ENCODE measurements around the gene ETFB. TPM values are rescaled to one million over a fixed set of nuclear protein-coding genes. Genes with fewer than 3 reads are reported as not detected.

ETFB gene
- total and polyA plus RNA-seq, 9 of the 15 experiments (the other 6 are each of a cell fraction or from before 2014, with no cell fraction given) = 18.1 to 143 (median 96.1) TPM

DNA sequence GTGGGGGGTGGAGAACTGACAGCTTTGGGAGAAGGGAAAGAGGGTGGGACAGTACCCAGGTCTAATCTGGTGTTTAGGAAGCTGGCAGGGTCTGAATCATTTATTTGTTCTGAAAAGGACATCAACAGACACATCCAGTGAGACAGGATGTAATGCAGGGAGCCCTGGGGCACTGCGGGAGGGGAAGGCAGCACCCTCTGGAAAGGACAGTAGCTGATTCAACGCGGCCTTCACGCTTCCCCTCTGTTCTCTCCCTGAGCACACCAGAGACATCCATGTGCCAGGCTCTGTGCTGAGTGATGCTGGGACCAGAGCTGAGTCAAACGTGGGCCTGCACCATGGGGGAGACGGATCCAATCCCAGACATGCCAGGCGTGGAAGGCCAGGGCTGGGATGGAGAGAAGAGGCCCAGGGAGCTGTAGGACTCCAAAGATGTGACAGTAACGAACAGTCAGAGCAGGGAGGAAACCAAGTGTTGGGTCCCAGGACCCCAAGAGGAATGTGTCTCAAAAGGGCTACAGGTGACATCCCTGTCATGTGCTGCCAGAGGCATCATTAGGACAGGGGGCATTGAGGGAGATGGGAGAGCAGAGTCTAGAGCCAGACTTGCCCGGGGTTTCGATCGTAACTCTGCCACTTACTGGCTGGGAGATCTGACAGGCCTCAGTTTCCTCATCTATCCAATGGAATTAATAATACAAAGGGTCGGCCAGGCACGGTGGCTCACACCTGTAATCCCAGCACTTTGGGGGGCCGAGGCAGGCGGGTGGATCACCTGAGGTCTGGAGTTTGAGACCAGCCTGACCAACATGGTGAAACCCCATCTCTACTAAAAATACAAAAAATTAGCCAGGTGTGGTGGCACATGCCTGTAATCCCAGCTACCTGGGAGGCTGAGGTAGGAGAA is 1.7 kb downstream of the ETFB start:
- H3K27ac ChIP-seq (ENCODE audit: extremely low read depth, low read depth, low read length) = no peak overlapping the region; the same call in 2 of the 3 replicates
- H4K20me1 ChIP-seq (replicated peaks; ENCODE audit: control insufficient read depth, insufficient read depth, low read length) = no peaks in the 10 kb centered on the region
- no peak overlapping the region for H3K4me3 ChIP-seq
- H3K79me2 ChIP-seq (ENCODE audit: control insufficient read depth, insufficient read depth, low read length) = peaks cover 61% of the 10 kb centered on the region
- POLR2A ChIA-PET = interaction anchor here (1.9 to 2.2 kb wide), 2 partner anchors 10 to 13 kb away, joined by 5 to 6 read pairs; no protein-coding TSS in a partner anchor
- DNase-seq (ENCODE audit: extremely low read depth in 1 of 4, low spot score in 3 of 4) = no peak
- H3K9ac ChIP-seq (ENCODE audit: insufficient read depth in 1 of 2, low read depth in 2 of 2, low read length in 2 of 2) = peak overlapping the region in 1 of 2 experiments; percentile 88; a peak in 2 of 4 replicates
- 83% methylated on average over 15 of the region's 15 CpGs for WGBS (ENCODE audit: insufficient coverage, low coverage, missing lambda C conversion rate)
- no TSS peak for BruUV-seq (replicated peaks)
- H3K9me1 ChIP-seq (ENCODE audit: control insufficient read depth, insufficient read depth, low read length) = no peaks in the 10 kb centered on the region
- ATAC-seq = no peak
- intact Hi-C loops (cut with micrococcal nuclease) = no loop called here
- H3K27me3 ChIP-seq (ENCODE audit: control insufficient read depth in 2 of 2, insufficient read depth in 2 of 2, low read length in 2 of 2) = no peaks in the 10 kb centered on the region
- no peak overlapping the region for H2AFZ ChIP-seq (ENCODE audit: low read depth, low read length)
- peaks cover 28 to 50% of the 10 kb centered on the region in 2 experiments for H3K4me1 ChIP-seq (replicated peaks in 1 of 2; ENCODE audit: control insufficient read depth in 2 of 2, insufficient read depth in 2 of 2, low read length in 2 of 2)
- peaks cover 3% of the 10 kb centered on the region; the same call in 2 of the 3 replicates for H3K36me3 ChIP-seq (ENCODE audit: control insufficient read depth, insufficient read depth, low read length)
- FAIRE-seq = peak; percentile 29
- CTCF ChIA-PET (ENCODE audit: low intra/inter-chr PET ratio) = no interaction called here
- in situ Hi-C loops (cut with MboI) = no loop called here
- peak overlapping the region; percentile 21 for H3K4me2 ChIP-seq (ENCODE audit: insufficient read depth, low read length)
- no peaks in the 10 kb centered on the region for H3K9me3 ChIP-seq (replicated peaks; ENCODE audit: control insufficient read depth, insufficient read depth, low read depth, low read length)
- TF ChIP-seq TEAD1 (CRISPR knock-in tag; IDR thresholded peaks at IDR 0.05) = no peak
- TF ChIP-seq ZNF124 (CRISPR knock-in tag; IDR thresholded peaks at IDR 0.05) = no peak
- no peak for TF ChIP-seq ZNF586 (CRISPR knock-in tag; conservative IDR thresholded peaks at IDR 0.05)
- TF ChIP-seq ETS2 (tag; IDR thresholded peaks at IDR 0.05; ENCODE audit: borderline replicate concordance, poor library complexity, severe bottlenecking) = no peak
- peak; percentile 2 for TF ChIP-seq KDM5B (IDR thresholded peaks at IDR 0.05; ENCODE audit: insufficient replicate concordance, low read depth, low read length)
- no peak for TF ChIP-seq NR4A1 (CRISPR knock-in tag; IDR thresholded peaks at IDR 0.05)
- no peak for TF ChIP-seq NR4A1 (tag; IDR thresholded peaks at IDR 0.05)
- TF ChIP-seq U2AF2 (optimal IDR thresholded peaks at IDR 0.05; ENCODE audit: low read depth, low read length) = no peak
- no peak for TF ChIP-seq PTBP1 (IDR thresholded peaks at IDR 0.05; ENCODE audit: low read depth, low read length)
- no peak for TF ChIP-seq BRCA1 (IDR thresholded peaks at IDR 0.05)
- TF ChIP-seq BRCA1 (CRISPR knock-in tag; IDR thresholded peaks at IDR 0.05) = no peak
- no peak for TF ChIP-seq ZC3H4 (CRISPR knock-in tag; IDR thresholded peaks at IDR 0.05; ENCODE audit: borderline replicate concordance)
- TF ChIP-seq CBX5 (IDR thresholded peaks at IDR 0.05; ENCODE audit: borderline replicate concordance, low read depth) = no peak
- TF ChIP-seq ZNF407 (IDR thresholded peaks at IDR 0.05; ENCODE audit: low read depth) = no peak
- no peak for TF ChIP-seq E2F3 (CRISPR knock-in tag; IDR thresholded peaks at IDR 0.05)

Measured in K562 (cell line).